Measurements from ENCODE around the gene MLLT10.

The MLLT10 gene

DNA sequence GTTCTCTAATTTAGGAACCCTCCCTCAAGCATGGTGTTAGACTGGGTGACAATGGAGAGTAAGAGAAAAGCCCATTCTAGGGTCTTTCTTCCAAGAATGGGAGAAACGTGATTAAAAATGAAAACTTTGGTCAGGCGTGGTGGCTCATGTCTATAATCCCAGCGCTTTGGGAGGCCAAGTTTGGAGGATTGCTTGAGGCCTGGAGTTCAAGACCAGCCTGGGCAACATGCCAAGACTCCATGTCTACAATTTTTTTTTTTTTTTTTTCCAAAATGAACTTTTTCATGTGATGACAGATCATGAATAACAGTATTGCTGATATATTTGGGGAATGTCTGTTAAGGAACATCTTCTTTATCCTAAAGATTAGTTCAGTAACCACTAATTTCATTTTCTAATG lies 194.6 kb downstream of the MLLT10 start:
- FAIRE-seq (no peak), DNase-seq (ENCODE audit: insufficient read length, low spot score) (no peak)
- no peak for TF ChIP-seq CTCF (IDR thresholded peaks at IDR 0.05; ENCODE audit: insufficient read depth, missing control alignments)

- FAIRE-seq, result peak; percentile 21
- DNase-seq (ENCODE audit: insufficient read length, low spot score), result no peak
- TF ChIP-seq CTCF (IDR thresholded peaks at IDR 0.05; ENCODE audit: insufficient read depth, missing control alignments), result peak; percentile 97
These were observed 198.2 kb downstream of the MLLT10 start for GRCh38 chr10:21732067-21732772.

GRCh38 chr10:21733710-21734109 lies 199.7 kb downstream of the MLLT10 start:
- DNase-seq (ENCODE audit: insufficient read length, low spot score) (no peak), FAIRE-seq (no peak)
- TF ChIP-seq CTCF (IDR thresholded peaks at IDR 0.05; ENCODE audit: insufficient read depth, missing control alignments), result no peak

DNA sequence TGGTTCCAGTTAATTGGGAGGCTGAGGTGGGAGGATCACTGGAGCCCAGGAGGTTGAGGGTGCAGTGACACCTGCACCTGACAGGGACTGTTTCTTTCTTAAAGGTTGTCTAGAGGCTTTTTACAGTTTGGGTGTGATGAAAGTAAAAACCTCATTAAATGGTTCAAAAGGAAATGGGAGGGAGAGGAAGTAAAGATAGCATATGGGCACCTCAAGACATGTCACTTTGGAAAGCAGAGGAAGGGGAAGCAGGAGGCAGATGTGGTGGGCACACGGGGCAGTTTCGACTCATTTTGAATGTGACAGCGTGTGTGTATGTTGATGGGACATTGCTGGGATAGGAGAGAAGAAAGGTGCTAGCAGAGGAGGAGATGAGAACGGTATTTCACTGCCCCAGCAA lies 203.1 kb downstream of the MLLT10 start:
- no peak for FAIRE-seq
- no peak for DNase-seq (ENCODE audit: insufficient read length, low spot score)
- no peak for TF ChIP-seq CTCF (IDR thresholded peaks at IDR 0.05; ENCODE audit: insufficient read depth, missing control alignments)

GRCh38 chr10:21740989-21741388 lies 207.0 kb downstream of the MLLT10 start:
- no peak for TF ChIP-seq CTCF (IDR thresholded peaks at IDR 0.05; ENCODE audit: insufficient read depth, missing control alignments)
- FAIRE-seq (no peak), DNase-seq (ENCODE audit: insufficient read length, low spot score) (no peak)

DNA sequence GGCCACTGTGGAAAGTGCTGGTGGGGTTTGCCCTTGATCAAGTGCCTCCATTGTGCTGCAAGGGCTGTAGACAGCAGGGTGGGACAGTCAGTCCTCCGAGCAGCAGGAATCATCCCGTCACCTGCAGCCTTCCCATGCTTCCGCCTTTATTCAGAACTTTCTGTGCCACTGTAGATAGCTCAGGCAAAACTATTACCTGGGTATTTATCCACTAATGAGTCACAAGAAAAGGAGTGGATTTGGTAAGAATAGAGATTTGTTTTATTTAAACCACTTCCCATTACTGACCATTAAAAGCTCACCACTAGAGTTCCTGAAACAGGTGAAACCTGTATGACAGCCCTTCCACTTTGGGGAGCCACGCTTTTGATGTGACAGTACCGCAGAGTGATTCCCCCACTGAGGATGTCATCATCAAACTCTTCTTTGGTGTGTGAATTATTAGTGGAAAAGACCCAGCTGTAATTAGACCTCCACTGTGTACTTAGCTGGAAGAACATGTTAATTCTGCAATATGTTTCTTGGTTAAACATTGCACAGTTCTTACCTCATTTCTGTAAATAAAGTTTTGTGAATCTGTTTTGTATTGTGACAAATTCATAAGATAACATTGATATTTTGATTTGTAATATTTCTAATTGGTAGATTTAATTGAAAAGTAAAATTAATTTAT lies 208.8 kb downstream of the MLLT10 start:
- no peak for TF ChIP-seq CTCF (IDR thresholded peaks at IDR 0.05; ENCODE audit: insufficient read depth, missing control alignments)
- DNase-seq (ENCODE audit: insufficient read length, low spot score), result no peak
- no peak for FAIRE-seq

- FAIRE-seq (no peak), DNase-seq (ENCODE audit: insufficient read length, low spot score) (no peak)
- TF ChIP-seq CTCF (IDR thresholded peaks at IDR 0.05; ENCODE audit: insufficient read depth, missing control alignments), result no peak
These were observed 210.2 kb downstream of the MLLT10 start for GRCh38 chr10:21744223-21744622.

Data from D721Med (cell line).